H1 (cell line): ENCODE results near the gene STAMBPL1. TPM values are rescaled to one million over a fixed set of nuclear protein-coding genes. Genes with fewer than 3 reads are reported as not detected.

Experiments
- CTCF ChIA-PET: fragments of 300-600 bp; sonication (Branson Sonifier 250); formaldehyde crosslinking; loops from one replicate; lab custom pipeline; 2021; ENCODE audit not compliant: partially characterized antibody; lab: Charles Lee
- POLR2A ChIA-PET: fragments of 300-600 bp; sonication (Branson Sonifier 250); formaldehyde crosslinking; loops from one replicate; lab custom pipeline; 2021; ENCODE audit warnings: inconsistent platforms; ENCODE audit not compliant: partially characterized antibody; lab: Charles Lee
- DNase-seq, 2 experiments: peaks; one replicate each; pipeline versions ENCODE4 v3.0.0 to v3.0.0-alpha.2; 2010 to 2022; ENCODE audit warnings: low spot score in 2 of 2, low read depth in 1 of 2, mixed read lengths in 1 of 2
- FAIRE-seq: peaks from 2 replicates; lab custom pipeline; 2011; peaks lifted over from hg19 to GRCh38; lab: Jason Lieb, UNC
- H2AFZ ChIP-seq: 2 replicates; pipeline ENCODE4 v1.8.1; 2012; ENCODE audit warnings: low read length, inconsistent platforms
- H2AK5ac ChIP-seq: 2 replicates; pipeline ENCODE4 v1.6.1; 2013; ENCODE audit warnings: low read depth, low read length
- H2BK120ac ChIP-seq: replicated peaks from 2 replicates; pipeline ENCODE3; 2013; ENCODE audit warnings: low read depth, low read length, inconsistent platforms
- H2BK12ac ChIP-seq: 2 replicates; pipeline ENCODE4 v1.6.1; 2013; ENCODE audit warnings: low read depth, low read length
- H2BK15ac ChIP-seq: 2 replicates; pipeline ENCODE4 v1.6.1; 2013; ENCODE audit warnings: low read length
- H2BK20ac ChIP-seq: 2 replicates; pipeline ENCODE4 v1.6.1; 2013; ENCODE audit warnings: low read length
- H2BK5ac ChIP-seq: 2 replicates; pipeline ENCODE4 v1.6.1; 2013; ENCODE audit warnings: low read depth, low read length
- H3K14ac ChIP-seq: 2 replicates; pipeline ENCODE4 v1.6.1; 2013; ENCODE audit warnings: inconsistent platforms; ENCODE audit not compliant: insufficient read length
- H3K18ac ChIP-seq: 2 replicates; pipeline ENCODE4 v1.6.1; 2013; ENCODE audit warnings: low read length; ENCODE audit errors: extremely low read depth
- H3K23ac ChIP-seq: 2 replicates; pipeline ENCODE4 v1.6.1; 2013; ENCODE audit warnings: inconsistent platforms; ENCODE audit not compliant: insufficient read length
- H3K23me2 ChIP-seq: 2 replicates; pipeline ENCODE4 v1.6.1; 2013; ENCODE audit warnings: low read depth, low read length
- H3K27ac ChIP-seq: 2 replicates; pipeline ENCODE4 v1.6.1; 2011; ENCODE audit warnings: low read depth, low read length, inconsistent platforms
- H3K27me3 ChIP-seq, 4 experiments: replicated peaks in 1 of 4; 1 replicate in 1 of 4; 2 replicates in 3 of 4; pipeline versions ENCODE4 v1.6.1 to v1.8.1; 2011 to 2013; ENCODE audit warnings: low read length in 3 of 4, mild to moderate bottlenecking in 3 of 4, inconsistent platforms in 2 of 4, mixed read lengths in 2 of 4, moderate library complexity in 1 of 4; ENCODE audit not compliant: control insufficient read depth in 3 of 4, insufficient read depth in 3 of 4; ENCODE audit errors: extremely low read depth in 1 of 4
- H3K36me3 ChIP-seq, 4 experiments: 2 replicates each; pipeline versions ENCODE4 v1.6.1 to v1.8.1; 2011 to 2013; ENCODE audit warnings: mild to moderate bottlenecking in 4 of 4, low read length in 3 of 4, moderate library complexity in 2 of 4, control low read depth in 1 of 4, inconsistent platforms in 1 of 4; ENCODE audit not compliant: insufficient read depth in 4 of 4, control insufficient read depth in 2 of 4
- H3K4ac ChIP-seq: replicated peaks from 2 replicates; pipeline ENCODE3; 2013; ENCODE audit warnings: low read length, low read depth, mixed read lengths, inconsistent platforms; ENCODE audit not compliant: insufficient read length
- H3K4me1 ChIP-seq, 4 experiments: replicated peaks in 1 of 4; 1 replicate in 1 of 4; 2 replicates in 3 of 4; pipeline versions ENCODE4 v1.6.1 to v1.8.1; 2011 to 2013; ENCODE audit warnings: low read length in 3 of 4, inconsistent platforms in 2 of 4, mixed read lengths in 1 of 4; ENCODE audit not compliant: insufficient read depth in 4 of 4, control insufficient read depth in 3 of 4
- H3K4me2 ChIP-seq, 2 experiments: 2 replicates each; pipeline versions ENCODE4 v1.6.1 to v1.8.1; 2011 to 2013; ENCODE audit warnings: low read depth in 2 of 2, low read length in 2 of 2, control low read depth in 1 of 2, inconsistent platforms in 1 of 2, mild to moderate bottlenecking in 1 of 2; ENCODE audit not compliant: insufficient read depth in 1 of 2
- H3K4me3 ChIP-seq, 4 experiments: fragments of 200-600, 300-600 bp in 1 of 4; sonication (generic), shearing (Covaris generic), sonication (Bioruptor Twin) in 1 of 4; 2 replicates each; pipeline versions ENCODE4 v1.5.1 to v1.8.1; 2011 to 2016; ENCODE audit warnings: low read length in 4 of 4, low read depth in 3 of 4, control low read depth in 2 of 4, inconsistent platforms in 2 of 4, mild to moderate bottlenecking in 2 of 4, mixed read lengths in 1 of 4, moderate library complexity in 1 of 4; ENCODE audit not compliant: insufficient read depth in 2 of 4; ENCODE audit errors: extremely low read depth in 1 of 4
- H3K56ac ChIP-seq: replicated peaks from 2 replicates; pipeline ENCODE3; 2013; ENCODE audit warnings: low read depth, mild to moderate bottlenecking, mixed read lengths, low read length, inconsistent platforms; ENCODE audit not compliant: insufficient read length
- H3K79me1 ChIP-seq: 2 replicates; pipeline ENCODE4 v1.6.1; 2013; ENCODE audit warnings: low read depth, low read length, control low read depth
- H3K79me2 ChIP-seq, 2 experiments: 2 replicates each; pipeline versions ENCODE4 v1.6.1 to v1.8.1; 2012 to 2013; ENCODE audit warnings: low read length in 2 of 2, mild to moderate bottlenecking in 2 of 2, inconsistent platforms in 1 of 2; ENCODE audit not compliant: insufficient read depth in 2 of 2, control insufficient read depth in 1 of 2
- H3K9ac ChIP-seq, 4 experiments: replicated peaks in 1 of 4; 1 replicate in 1 of 4; 2 replicates in 3 of 4; pipeline versions ENCODE4 v1.6.1 to v1.8.1; 2011 to 2013; ENCODE audit warnings: low read depth in 3 of 4, low read length in 3 of 4, control low read depth in 2 of 4, mild to moderate bottlenecking in 2 of 4, moderate library complexity in 2 of 4, inconsistent platforms in 1 of 4; ENCODE audit errors: extremely low read depth in 1 of 4
- H3K9me3 ChIP-seq, 2 experiments: 2 replicates each; pipeline versions ENCODE4 v1.6.1 to v1.8.1; 2012 to 2013; ENCODE audit warnings: mild to moderate bottlenecking in 2 of 2, moderate library complexity in 2 of 2, control low read depth in 1 of 2, inconsistent platforms in 1 of 2, low read depth in 1 of 2, low read length in 1 of 2, mixed read lengths in 1 of 2; ENCODE audit not compliant: insufficient read depth in 2 of 2
- H4K20me1 ChIP-seq, 2 experiments: replicated peaks in 1 of 2; 2 replicates each; pipeline versions ENCODE3 to v1.8.1; 2011 to 2013; ENCODE audit warnings: inconsistent platforms in 2 of 2, low read length in 2 of 2, mild to moderate bottlenecking in 1 of 2; ENCODE audit not compliant: insufficient read depth in 2 of 2, control insufficient read depth in 1 of 2
- H4K5ac ChIP-seq: 2 replicates; pipeline ENCODE4 v1.6.1; 2013; ENCODE audit warnings: low read length, low read depth, mixed read lengths, inconsistent platforms; ENCODE audit not compliant: insufficient read length
- H4K8ac ChIP-seq: 2 replicates; pipeline ENCODE4 v1.8.0; 2013; ENCODE audit warnings: mild to moderate bottlenecking, moderate library complexity, low read length, inconsistent platforms; ENCODE audit not compliant: insufficient read depth; ENCODE audit errors: extremely low read depth
- H4K91ac ChIP-seq: replicated peaks from 2 replicates; pipeline ENCODE3; 2013; ENCODE audit warnings: low read length, mixed read lengths, inconsistent platforms; ENCODE audit not compliant: insufficient read length
- ASH2L ChIP-seq: fragments of 200-600, 300-600 bp; sonication (generic); IDR thresholded peaks from one replicate; pipeline ENCODE4 v1.7.1; 2017; ENCODE audit warnings: low read length
- FOSL1 ChIP-seq: IDR thresholded peaks from 2 replicates; pipeline ENCODE4 v1.6.1; 2011; ENCODE audit warnings: mild to moderate bottlenecking, low read depth, low read length, moderate library complexity; ENCODE audit not compliant: insufficient read depth
- JUN ChIP-seq: IDR thresholded peaks from 2 replicates; pipeline ENCODE4 v1.6.1; 2011; ENCODE audit warnings: low read depth, mild to moderate bottlenecking, improper control_type of control experiment, low read length
- NANOG ChIP-seq: IDR thresholded peaks from 2 replicates; pipeline ENCODE4 v1.6.1; 2011; ENCODE audit warnings: low read length, low read depth, mild to moderate bottlenecking, inconsistent platforms; ENCODE audit not compliant: insufficient read depth, poor library complexity, severe bottlenecking
- NRF1 ChIP-seq: IDR thresholded peaks from 2 replicates; pipeline ENCODE4 v1.6.1; 2011; ENCODE audit warnings: mild to moderate bottlenecking, low read depth, low read length, improper control_type of control experiment
- POLR2A ChIP-seq, 2 experiments: IDR thresholded peaks; 1 replicate in 1 of 2; 2 replicates in 1 of 2; pipeline ENCODE4 v1.6.1; 2011; ENCODE audit warnings: low read depth in 2 of 2, low read length in 2 of 2, mild to moderate bottlenecking in 2 of 2; ENCODE audit errors: control extremely low read depth in 1 of 2
- SAP30 ChIP-seq: fragments of 300-600 bp; sonication (generic); IDR thresholded peaks from 2 replicates; pipeline ENCODE4 v1.7.1; 2012; ENCODE audit warnings: low read length, moderate library complexity, mild to moderate bottlenecking, inconsistent platforms; ENCODE audit not compliant: insufficient read depth, insufficient replicate concordance
- SP1 ChIP-seq: IDR thresholded peaks from 2 replicates; pipeline ENCODE4 v1.6.1; 2011; ENCODE audit warnings: low read depth, low read length
- SP4 ChIP-seq: IDR thresholded peaks from 2 replicates; pipeline ENCODE4 v1.6.1; 2012; ENCODE audit warnings: low read length, inconsistent platforms
- TBP ChIP-seq: IDR thresholded peaks from 2 replicates; pipeline ENCODE4 v1.6.1; 2011; ENCODE audit warnings: low read depth, low read length, improper control_type of control experiment
- YY1 ChIP-seq: IDR thresholded peaks from 2 replicates; pipeline ENCODE4 v1.6.1; 2011; ENCODE audit warnings: low read depth, mild to moderate bottlenecking, low read length
- WGBS, 2 experiments: shearing (Covaris generic) in 1 of 2; methylation state at CpG; one replicate each; pipeline versions ENCODE4 v1.1.6 to v1.1.7; 2013 to 2015; ENCODE audit warnings: low lambda C conversion rate in 2 of 2, mixed read lengths in 2 of 2, inconsistent platforms in 1 of 2, low coverage in 1 of 2, missing lambda C conversion rate in 1 of 2; ENCODE audit not compliant: insufficient replicate concordance in 2 of 2, insufficient coverage in 1 of 2, insufficient read length in 1 of 2; ENCODE audit errors: extremely low coverage in 1 of 2, missing lambda C conversion rate in 1 of 2; 5-methylcytosine and 5-hydroxymethylcytosine counted together
- polyA plus RNA-seq, 7 experiments: library from polyadenylated mRNA; depleted of rRNA in 3 of 7; stranded (reverse) in 5 of 7; unstranded in 2 of 7; fragments of >200 nt in 5 of 7; fragments of 200-250 nt in 2 of 7; gene quantifications; 1 replicate in 5 of 7; 2 replicates in 1 of 7; 4 replicates in 1 of 7; pipeline versions ENCODE4 v1.2.1 to v1.2.3, GENCODE V29; 2011 to 2013; ENCODE audit warnings: missing spikeins in 2 of 7, mixed read lengths in 2 of 7
- total RNA-seq: library from RNA; stranded (reverse); fragmentation: NEBNext Ultra II Directional; extraction: Animal tissue kit (Norgen Biotek cat#: 25700); gene quantifications from 2 replicates; pipeline ENCODE4 v1.2.1, GENCODE V29; 2021

The STAMBPL1 gene
- total and polyA plus RNA-seq, 2 of the 8 experiments (the other 6 are each of a cell fraction or from before 2014, with no cell fraction given): 5.5 TPM

DNA sequence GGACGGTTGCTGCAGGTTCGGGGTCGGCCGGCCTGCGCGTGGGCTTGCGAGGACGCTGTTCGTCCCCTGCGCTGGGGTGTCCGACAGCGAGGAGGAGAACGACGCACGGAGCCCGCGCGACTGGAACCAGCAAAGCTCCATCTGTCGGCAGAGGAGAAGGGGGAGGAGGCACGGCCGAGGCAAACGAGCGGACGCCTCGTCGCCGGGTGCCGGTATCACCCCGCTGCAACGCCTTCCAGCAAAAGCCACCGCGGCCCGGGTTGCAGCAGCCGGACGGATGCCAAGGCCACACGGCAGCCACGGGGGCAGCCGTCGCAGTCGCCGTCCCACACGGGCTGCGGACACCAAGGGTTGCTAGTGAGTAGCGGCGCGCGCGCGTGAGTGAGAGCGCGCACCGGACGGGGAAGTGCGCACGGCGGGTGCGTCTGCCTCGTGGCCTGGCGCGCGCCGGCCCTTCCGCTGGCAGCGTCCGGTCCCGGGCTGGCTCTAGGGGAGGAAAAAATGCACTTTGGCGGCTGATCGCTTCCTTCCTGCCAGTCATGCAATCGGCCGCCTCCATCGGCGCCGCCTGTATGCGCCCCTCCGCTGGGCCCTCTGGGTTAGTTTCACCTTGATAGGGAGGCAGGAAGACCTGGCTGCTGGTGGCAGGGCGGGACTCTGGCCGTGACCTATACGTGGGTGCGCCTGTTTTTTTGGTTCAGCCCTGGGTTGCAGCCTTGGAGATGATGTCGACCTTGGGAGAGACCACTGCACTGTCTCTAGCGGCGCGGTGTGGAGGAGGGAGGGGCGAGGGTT lies 434 bp downstream of the STAMBPL1 start:
- Histone ChIP-seq H2BK12ac (0 out of 2 replicates have a peak overlapping the region, but pooled peaks have one; percentile 1), H3K27ac (peak overlapping the region; percentile 69), H3K4me3 (peak overlapping the region; percentile 70 to 81 (median 77)), H2AFZ (peak overlapping the region; percentile 83; the same call in 1 of the 2 replicates), H3K4me2 (peak overlapping the region; percentile 89 to 92), H3K9me3 (no peaks in the 10 kb centered on the region), H3K14ac (no peak overlapping the region), H3K9ac (peak overlapping the region; percentile 68 to 88 (median 78)), H4K8ac (peak overlapping the region; percentile 94), H4K91ac (peak overlapping the region; percentile 52), H2BK5ac (peak overlapping the region; percentile 80; the same call in 1 of the 2 replicates), H3K27me3 (peaks cover 0 to 3% (median 1%) of the 10 kb centered on the region in 4 experiments; a peak in 1 of 7 replicates), H3K79me1 (no peaks in the 10 kb centered on the region), H3K36me3 (no peaks in the 10 kb centered on the region), H3K79me2 (no peaks in the 10 kb centered on the region), H2AK5ac (no peak overlapping the region), H2BK15ac (peak overlapping the region; percentile 31; the same call in 1 of the 2 replicates), H4K5ac (peak overlapping the region; percentile 73), H4K20me1 (no peaks in the 10 kb centered on the region), H3K18ac (peak overlapping the region; percentile 75), H3K56ac (peak overlapping the region; percentile 42), H3K4me1 (peaks cover 0 to 6% (median 2%) of the 10 kb centered on the region in 4 experiments; a peak in 3 of 7 replicates), H3K4ac (no peak overlapping the region), H2BK120ac (no peak overlapping the region), H3K23me2 (peaks cover 10% of the 10 kb centered on the region; the same call in 1 of the 2 replicates), H3K23ac (no peak overlapping the region), H2BK20ac (no peak overlapping the region; the same call in 1 of the 2 replicates)
- FAIRE-seq: no peak
- 3% methylated on average over 46 of the region's 84 CpGs; no CpG with 5 or more reads in 1 of the 2 experiments for WGBS, 2 experiments
- POLR2A ChIA-PET: interaction anchor here (0.7 to 2.0 kb wide), 6 partner anchors 10 to 1018 kb away, joined by 3 to 10 read pairs (median 4); partner anchors contain the start of gene KIF20B
- DNase-seq: peak; percentile 49 to 82
- CTCF ChIA-PET: interaction anchor here (0.9 to 2.0 kb wide), 7 partner anchors 16 to 326 kb away, joined by 3 to 10 read pairs (median 4); partner anchors contain the start of gene CH25H
- TF ChIP-seq YY1 (no peak), SAP30 (peak; percentile 53), SP1 (no peak), ASH2L (peak; percentile 98), TBP (peak; percentile 52; the same call in 1 of the 2 replicates), FOSL1 (no peak), SP4 (no peak), NANOG (no peak), JUN (no peak), POLR2A (IDR thresholded peaks at IDR 0.05; ENCODE audit: control extremely low read depth in 1 of 2, low read depth in 2 of 2, low read length in 2 of 2) (peak in 1 of 2 experiments; percentile 75; a peak in 2 of 3 replicates), NRF1 (no peak)
